Muscle layer of duodenum (tissue), 2 donors: ENCODE data around the gene HAUS3.

Experiments used
- H3K27ac ChIP-seq: one replicate; pipeline ENCODE4 v1.7.0; 2013; ENCODE audit warnings: mild to moderate bottlenecking, low read length
- H3K27me3 ChIP-seq: one replicate; pipeline ENCODE4 v1.7.0; 2013; ENCODE audit warnings: low read depth, mild to moderate bottlenecking, control low read depth, low read length
- H3K36me3 ChIP-seq, 2 donors: one replicate each; pipeline ENCODE4 v1.7.0; 2013; ENCODE audit warnings: low read length in 2 of 2, control low read depth in 1 of 2, mild to moderate bottlenecking in 1 of 2; ENCODE audit not compliant: insufficient read depth in 2 of 2, control insufficient read depth in 1 of 2
- H3K4me1 ChIP-seq, 2 donors: one replicate each; pipeline ENCODE4 v1.7.0; 2013; ENCODE audit warnings: low read length in 2 of 2, mild to moderate bottlenecking in 2 of 2, control low read depth in 1 of 2, moderate library complexity in 1 of 2; ENCODE audit not compliant: insufficient read depth in 2 of 2, control insufficient read depth in 1 of 2
- H3K4me3 ChIP-seq, 2 donors: one replicate each; pipeline ENCODE4 v1.7.0; 2013; ENCODE audit warnings: low read length in 2 of 2, low read depth in 1 of 2, mild to moderate bottlenecking in 1 of 2
- H3K9me3 ChIP-seq, 2 donors: one replicate each; pipeline ENCODE4 v1.7.0; 2013; ENCODE audit warnings: low read length in 2 of 2, control low read depth in 1 of 2, mild to moderate bottlenecking in 1 of 2; ENCODE audit not compliant: control insufficient read depth in 1 of 2
- donor health status: healthy.

HAUS3 gene

GRCh38 chr4:2259541-2260343 is 17.8 kb upstream of the HAUS3 start:
- H3K4me3 ChIP-seq = peak overlapping the region; percentile 63 to 89
- H3K9me3 ChIP-seq = no peaks in the 10 kb centered on the region
- no peak overlapping the region for H3K27ac ChIP-seq
- H3K36me3 ChIP-seq = peaks cover under 1 to 4% of the 10 kb centered on the region in 2 donors
- H3K4me1 ChIP-seq = peaks cover 20 to 76% of the 10 kb centered on the region in 2 donors
- no peaks in the 10 kb centered on the region for H3K27me3 ChIP-seq

DNA sequence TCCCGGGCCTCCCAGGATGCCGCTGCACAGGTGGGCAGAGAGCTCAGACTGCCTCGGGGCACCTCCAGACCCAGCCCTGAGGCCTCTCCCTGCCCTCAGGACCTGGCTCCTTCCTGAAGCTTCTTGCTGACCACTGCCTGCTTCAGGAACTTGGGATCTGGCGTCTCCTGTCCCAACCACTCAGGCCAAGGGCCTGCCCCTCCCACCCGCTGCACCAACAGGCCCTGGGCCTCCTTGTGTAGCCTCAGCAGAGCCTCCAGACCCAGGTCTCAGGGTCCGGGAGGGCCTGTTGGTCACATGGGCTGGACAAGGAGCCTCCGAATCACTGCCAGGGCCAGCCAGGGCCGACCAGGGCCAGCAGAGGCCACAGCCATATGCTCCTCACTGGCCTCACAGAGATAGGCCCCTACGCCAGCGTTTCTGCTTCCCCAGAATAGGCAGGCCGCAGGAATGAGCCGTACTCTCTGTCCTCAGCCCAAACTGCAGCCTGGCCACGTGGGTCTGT is 17.2 kb upstream of the HAUS3 start:
- H3K36me3 ChIP-seq = peaks cover 3 to 11% of the 10 kb centered on the region in 2 donors

GRCh38 chr4:2258091-2259035 is 16.4 kb upstream of the HAUS3 start:
- Histone ChIP-seq H3K4me3 (peak overlapping the region in 1 of 2 donors; percentile 89), H3K9me3 (no peaks in the 10 kb centered on the region), H3K27me3 (no peaks in the 10 kb centered on the region), H3K4me1 (peaks cover 20 to 69% of the 10 kb centered on the region in 2 donors), H3K36me3 (peaks cover 9 to 14% of the 10 kb centered on the region in 2 donors), H3K27ac (peak overlapping the region; percentile 23)

More for the DNA sequence above, 17.2 kb upstream of the HAUS3 start:
- Histone ChIP-seq H3K27me3 (no peaks in the 10 kb centered on the region), H3K4me1 (peaks cover 20 to 73% of the 10 kb centered on the region in 2 donors), H3K4me3 (peak overlapping the region in 1 of 2 donors; percentile 89), H3K27ac (no peak overlapping the region), H3K9me3 (no peaks in the 10 kb centered on the region)

GRCh38 chr4:2257361-2258081 is 15.6 kb upstream of the HAUS3 start:
- Histone ChIP-seq H3K9me3 (no peaks in the 10 kb centered on the region), H3K4me3 (no peak overlapping the region), H3K4me1 (peaks cover 20 to 62% of the 10 kb centered on the region in 2 donors), H3K27me3 (no peaks in the 10 kb centered on the region), H3K36me3 (peaks cover 17 to 19% of the 10 kb centered on the region in 2 donors), H3K27ac (peak overlapping the region; percentile 23)

DNA sequence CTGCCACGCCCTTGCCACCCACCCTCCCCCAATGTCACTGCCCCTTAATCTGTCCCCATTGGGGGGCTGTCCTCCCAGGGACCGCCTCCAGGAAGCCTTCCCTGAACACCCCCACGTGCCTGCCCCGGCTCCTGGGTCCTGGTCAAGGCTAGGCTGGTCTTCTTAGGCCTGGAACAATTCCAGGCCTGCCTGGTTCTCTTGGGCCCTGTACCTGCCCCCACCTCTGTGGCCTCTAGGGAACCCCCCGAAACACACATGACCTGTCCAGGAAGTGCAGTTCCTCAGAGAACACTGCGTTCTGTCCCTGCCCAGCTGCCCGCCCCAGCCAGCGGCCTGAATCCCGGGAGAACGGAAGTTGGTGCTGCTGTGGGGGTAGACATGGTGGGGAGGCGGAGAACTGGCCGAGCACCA is 14.9 kb upstream of the HAUS3 start:
- H3K27me3 ChIP-seq = no peaks in the 10 kb centered on the region
- peaks cover 20 to 62% of the 10 kb centered on the region in 2 donors for H3K4me1 ChIP-seq
- no peaks in the 10 kb centered on the region for H3K9me3 ChIP-seq
- peaks cover 19 to 24% of the 10 kb centered on the region in 2 donors for H3K36me3 ChIP-seq
- H3K4me3 ChIP-seq = peak overlapping the region in 1 of 2 donors; percentile 51
- H3K27ac ChIP-seq = peak overlapping the region; percentile 23

DNA sequence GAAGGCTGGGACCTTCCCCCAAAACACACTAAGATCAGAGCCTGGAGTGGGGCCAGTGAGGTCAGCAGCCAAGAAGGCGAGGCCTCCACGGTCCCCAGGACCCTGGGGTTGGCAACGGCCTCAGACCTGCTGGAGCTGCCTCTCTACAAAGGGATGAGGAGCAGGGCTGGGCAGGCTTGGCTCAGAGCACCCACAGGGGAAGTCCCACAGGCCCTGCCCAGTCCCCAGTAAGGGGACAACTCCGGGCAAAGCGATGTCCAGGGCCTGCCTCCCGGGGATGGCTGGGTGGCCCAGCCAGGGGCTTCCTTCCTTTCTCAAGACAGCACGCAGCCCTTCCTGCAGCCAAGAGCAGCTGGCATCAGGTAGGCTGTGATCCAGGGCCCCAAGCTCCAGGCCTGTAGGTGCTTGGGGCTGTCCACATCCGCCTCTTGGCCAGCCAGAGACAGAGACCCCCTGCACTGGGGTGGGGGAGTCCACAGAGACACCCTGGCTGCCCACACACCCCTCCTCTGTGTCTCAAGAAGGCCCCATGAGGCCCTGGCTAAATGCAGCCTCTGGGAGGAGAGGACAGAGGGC is 14.3 kb upstream of the HAUS3 start:
- Histone ChIP-seq H3K4me3 (peak overlapping the region in 1 of 2 donors; percentile 51), H3K27ac (no peak overlapping the region), H3K36me3 (peaks cover 19 to 28% of the 10 kb centered on the region in 2 donors), H3K27me3 (no peaks in the 10 kb centered on the region), H3K4me1 (peaks cover 20 to 62% of the 10 kb centered on the region in 2 donors), H3K9me3 (no peaks in the 10 kb centered on the region)

DNA sequence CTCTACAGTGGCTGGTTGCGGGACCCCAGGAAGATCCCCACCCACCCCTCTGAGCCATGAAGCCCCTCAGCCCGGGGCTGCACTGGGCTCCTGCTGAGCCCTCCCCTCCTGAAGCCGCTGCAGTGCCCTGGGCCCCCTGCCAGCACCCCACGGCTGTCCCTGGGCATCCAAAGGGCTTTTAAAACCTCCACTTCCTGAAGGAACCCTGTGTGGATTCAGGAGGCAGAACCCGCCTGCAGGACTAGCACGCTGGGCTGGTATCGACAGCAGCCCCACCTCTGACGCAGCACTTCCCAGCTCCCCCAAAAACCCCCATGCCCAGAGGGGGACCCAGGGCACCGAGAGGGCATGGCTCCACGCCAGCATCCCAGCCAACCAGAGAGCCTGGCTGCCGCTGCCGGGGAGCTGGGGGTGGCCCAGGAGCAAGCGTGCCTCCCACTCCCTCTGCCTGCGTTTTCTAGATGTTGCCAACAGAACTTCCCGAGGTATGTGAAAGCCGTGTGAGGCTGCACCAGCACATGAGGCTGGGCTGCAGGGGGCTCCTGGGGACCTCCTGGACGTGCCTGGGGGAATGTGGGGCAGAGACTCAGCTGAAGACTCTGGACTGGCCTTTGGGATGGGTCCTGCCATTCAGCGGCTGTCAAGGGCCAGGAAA is 13.7 kb upstream of the HAUS3 start:
- peak overlapping the region in 1 of 2 donors; percentile 51 for H3K4me3 ChIP-seq
- peaks cover 22 to 34% of the 10 kb centered on the region in 2 donors for H3K36me3 ChIP-seq
- peaks cover 20 to 57% of the 10 kb centered on the region in 2 donors for H3K4me1 ChIP-seq
- no peaks in the 10 kb centered on the region for H3K27me3 ChIP-seq
- no peaks in the 10 kb centered on the region for H3K9me3 ChIP-seq
- H3K27ac ChIP-seq = no peak overlapping the region

GRCh38 chr4:2254665-2255500 is 13.0 kb upstream of the HAUS3 start:
- Histone ChIP-seq H3K36me3 (peaks cover 23 to 42% of the 10 kb centered on the region in 2 donors), H3K9me3 (no peaks in the 10 kb centered on the region), H3K4me3 (peak overlapping the region in 1 of 2 donors; percentile 51), H3K27ac (no peak overlapping the region), H3K4me1 (peaks cover 14 to 50% of the 10 kb centered on the region in 2 donors), H3K27me3 (no peaks in the 10 kb centered on the region)

- peaks cover 11 to 35% of the 10 kb centered on the region in 2 donors for H3K4me1 ChIP-seq
Observed at GRCh38 chr4:2253160-2254084, 11.5 kb upstream of the HAUS3 start.

More at GRCh38 chr4:2253160-2254084, 11.5 kb upstream of the HAUS3 start:
- no peak overlapping the region for H3K4me3 ChIP-seq
- no peak overlapping the region for H3K27ac ChIP-seq
- H3K36me3 ChIP-seq = peaks cover 23 to 55% of the 10 kb centered on the region in 2 donors
- H3K27me3 ChIP-seq = no peaks in the 10 kb centered on the region
- H3K9me3 ChIP-seq = no peaks in the 10 kb centered on the region
